HG03095 (cell line): ENCODE measurements around the gene KRTAP2-4.
"Not testable (repeated sequence)": the region's sequence is repeated elsewhere in the genome, so short reads cannot be mapped to it uniquely, and the experiment has no call there.

Experiments
- ATAC-seq: cut with Tn5 transposase; IDR thresholded peaks from one replicate; pipeline ENCODE4 v1.9.1; 2021; ENCODE audit warnings: moderate library complexity; ENCODE audit not compliant: unreplicated experiment

KRTAP2-4 gene

GRCh38 chr17:41040783-41041571 lies 24.7 kb downstream of the KRTAP2-4 start, which contains the start of gene KRTAP1-1:
KRTAP1-1 (minus strand) TSS chr17:41041450; CDS start chr17:41041397, 53 bp downstream.
- not testable (repeated sequence) for ATAC-seq

GRCh38 chr17:41037853-41038350 lies 27.8 kb downstream of the KRTAP2-4 start:
- no peak for ATAC-seq

GRCh38 chr17:41034346-41034935 lies 31.2 kb downstream of the KRTAP2-4 start, which contains the start of gene KRTAP1-3:
KRTAP1-3 (minus strand) TSS chr17:41034874; CDS start chr17:41034821, 53 bp downstream.
- ATAC-seq = not testable (repeated sequence)

- no peak for ATAC-seq
Measured at GRCh38 chr17:41029633-41030245, 35.9 kb downstream of the KRTAP2-4 start, which contains the start of gene KRTAP1-4. KRTAP1-4 (minus strand) TSS chr17:41030195; CDS start chr17:41030078, 117 bp downstream.

- ATAC-seq = no peak
Measured at GRCh38 chr17:41026715-41027471, 38.8 kb downstream of the KRTAP2-4 start, which contains the start of gene KRTAP1-5. KRTAP1-5 (minus strand) TSS chr17:41027208; CDS start chr17:41027155, 53 bp downstream.

GRCh38 chr17:41024697-41025096 lies 41.0 kb downstream of the KRTAP2-4 start:
- no peak for ATAC-seq

GRCh38 chr17:41020336-41020735 lies 45.3 kb downstream of the KRTAP2-4 start:
- no peak for ATAC-seq

- ATAC-seq = no peak
Measured at GRCh38 chr17:41019415-41019814, 46.3 kb downstream of the KRTAP2-4 start.

- ATAC-seq = no peak
Measured at GRCh38 chr17:41018541-41018940, 47.1 kb downstream of the KRTAP2-4 start.

GRCh38 chr17:41016578-41017215 lies 49.0 kb downstream of the KRTAP2-4 start:
- no peak for ATAC-seq

- ATAC-seq = no peak
Measured at GRCh38 chr17:41015454-41015853, 50.2 kb downstream of the KRTAP2-4 start.
